Neural progenitor cell (in vitro differentiated cells): ENCODE results near the gene CYP2A7. TPM values are rescaled to one million over a fixed set of nuclear protein-coding genes. Genes with fewer than 3 reads are reported as not detected.
"Not testable (repeated sequence)": the region's sequence is repeated elsewhere in the genome, so short reads cannot be mapped to it uniquely, and the experiment has no call there.

ENCODE experiments used
- DNase-seq: peaks from one replicate; pipeline ENCODE4 v3.0.0-alpha.2; 2016; ENCODE audit warnings: low spot score
- H2AFZ ChIP-seq: fragments of 200-600 bp; sonication (generic); replicated peaks from 2 replicates; pipeline ENCODE4 v1.6.1; 2016; ENCODE audit warnings: antibody characterized with exemption
- H3F3A ChIP-seq: fragments of 200-600 bp; sonication (generic); 2 replicates; pipeline ENCODE4 v1.6.1; 2016; ENCODE audit warnings: antibody characterized with exemption, low read depth
- H3K27ac ChIP-seq: fragments of 200-600 bp; sonication (generic); 2 replicates; pipeline ENCODE4 v1.5.1; 2016; ENCODE audit warnings: mild to moderate bottlenecking
- H3K27me3 ChIP-seq: fragments of 200-600 bp; sonication (generic); 2 replicates; pipeline ENCODE4 v1.6.1; 2016; ENCODE audit warnings: mild to moderate bottlenecking, moderate library complexity
- H3K36me3 ChIP-seq: fragments of 200-600 bp; sonication (generic); 2 replicates; pipeline ENCODE4 v1.5.1; 2016
- H3K4me1 ChIP-seq: fragments of 200-600 bp; sonication (generic); 2 replicates; pipeline ENCODE4 v1.6.1; 2016; ENCODE audit warnings: mixed run types
- H3K4me2 ChIP-seq: fragments of 200-600 bp; sonication (generic); 2 replicates; pipeline ENCODE4 v1.6.1; 2016
- H3K4me3 ChIP-seq: fragments of 200-600 bp; sonication (generic); 2 replicates; pipeline ENCODE4 v1.5.1; 2016
- H3K79me2 ChIP-seq: fragments of 200-600 bp; sonication (generic); 2 replicates; pipeline ENCODE4 v1.6.1; 2016; ENCODE audit warnings: low read depth
- H3K9ac ChIP-seq: fragments of 200-600 bp; sonication (generic); 2 replicates; pipeline ENCODE4 v1.6.1; 2016
- H3K9me3 ChIP-seq: fragments of 200-600 bp; sonication (generic); 2 replicates; pipeline ENCODE4 v1.5.1; 2016; ENCODE audit warnings: low read depth
- H4K20me1 ChIP-seq: fragments of 200-600 bp; sonication (generic); 2 replicates; pipeline ENCODE4 v1.6.1; 2016; ENCODE audit warnings: low read depth
- H3K27ac Mint-ChIP-seq: 3 replicates; pipeline ENCODE4 v1.8.0; 2021; ENCODE audit warnings: mixed read lengths
- H3K27me3 Mint-ChIP-seq: 2 replicates; pipeline ENCODE4 v1.8.0; 2022; ENCODE audit warnings: low read depth, mild to moderate bottlenecking, inconsistent platforms, moderate library complexity, mixed read lengths; ENCODE audit not compliant: insufficient read depth
- H3K36me3 Mint-ChIP-seq: 3 replicates; pipeline ENCODE4 v1.8.0; 2021; ENCODE audit warnings: mixed read lengths
- H3K4me1 Mint-ChIP-seq: 3 replicates; pipeline ENCODE4 v1.8.0; 2021; ENCODE audit warnings: mixed read lengths
- H3K4me3 Mint-ChIP-seq: 3 replicates; pipeline ENCODE4 v1.8.0; 2021; ENCODE audit warnings: mild to moderate bottlenecking, moderate library complexity, mixed read lengths
- H3K9me3 Mint-ChIP-seq: 3 replicates; pipeline ENCODE4 v1.8.0; 2020; ENCODE audit warnings: mixed read lengths
- CTCF ChIP-seq: fragments of 200-600 bp; sonication (generic); IDR thresholded peaks from 2 replicates; pipeline ENCODE4 v1.5.1; 2017; ENCODE audit warnings: antibody characterized with exemption, mild to moderate bottlenecking
- EZH2 ChIP-seq: fragments of 200-600 bp; sonication (generic); IDR thresholded peaks from 2 replicates; pipeline ENCODE4 v1.6.1; 2017; ENCODE audit warnings: antibody characterized with exemption, mild to moderate bottlenecking, moderate library complexity
- EZH2phosphoT487 ChIP-seq: fragments of 200-600 bp; sonication (generic); IDR thresholded peaks from 2 replicates; pipeline ENCODE4 v1.6.1; 2017; ENCODE audit warnings: antibody characterized with exemption
- total RNA-seq: library from RNA; depleted of rRNA; stranded (reverse); fragments of >200 nt; gene quantifications from 2 replicates; pipeline ENCODE4 v1.2.3, GENCODE V29; 2015; ENCODE audit warnings: low replicate concordance

CYP2A7 gene
- total RNA-seq, 1 donor from 2014 or later: not detected

DNA sequence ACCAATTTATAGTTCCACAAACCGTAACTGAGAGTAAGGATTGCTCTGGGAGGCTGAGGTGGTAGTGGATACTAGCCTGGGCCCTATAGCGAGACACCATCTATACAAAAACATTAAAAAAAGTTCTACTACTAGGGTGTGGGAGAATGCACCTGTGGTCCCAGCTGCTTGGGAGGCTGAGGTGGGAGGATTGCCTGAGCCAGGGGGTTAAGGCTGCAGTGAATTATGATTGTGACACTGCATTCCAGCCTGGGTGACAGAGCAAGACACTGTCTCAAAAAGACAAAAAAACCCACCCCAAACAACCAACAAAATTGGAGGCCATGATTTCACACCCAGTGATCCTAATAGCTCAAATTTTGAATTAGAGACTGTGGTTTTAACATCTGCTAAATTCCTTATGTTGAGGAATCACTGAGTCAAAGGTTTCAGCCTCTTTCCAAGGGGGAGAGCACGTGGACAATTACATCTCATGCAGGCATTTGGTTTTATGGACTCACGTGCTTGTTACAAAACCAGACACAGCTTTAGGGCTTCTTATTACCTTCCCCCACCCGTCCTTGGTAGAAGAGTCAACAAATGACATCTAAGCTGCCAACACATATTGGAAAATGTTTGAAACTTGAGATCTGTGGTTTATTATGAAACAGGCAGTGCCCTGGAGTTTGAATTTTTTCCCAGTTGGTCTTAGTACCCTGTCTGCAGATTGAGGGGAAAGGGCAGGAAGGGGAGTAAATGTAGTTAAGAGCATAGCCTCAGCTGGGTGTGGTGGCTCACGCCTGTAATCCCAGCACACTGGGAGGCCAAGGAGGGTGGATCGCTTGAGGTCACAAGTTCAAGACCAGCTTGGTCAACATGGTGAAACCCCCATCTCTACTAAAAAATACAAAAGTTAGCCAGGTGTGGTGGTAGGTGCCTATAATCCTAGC, 50.3 kb downstream of the CYP2A7 start:
- Histone ChIP-seq H3K4me1 (no peaks in the 10 kb centered on the region), H3K27ac (no peak overlapping the region), H4K20me1 (no peaks in the 10 kb centered on the region), H3K27me3 (no peaks in the 10 kb centered on the region), H3K4me3 (no peak overlapping the region), H3K9me3 (no peaks in the 10 kb centered on the region), H3K4me2 (no peak overlapping the region), H3K79me2 (no peaks in the 10 kb centered on the region), H3F3A (no peaks in the 10 kb centered on the region), H3K9ac (no peak overlapping the region), H2AFZ (no peak overlapping the region), H3K36me3 (no peaks in the 10 kb centered on the region)
- no peak for TF ChIP-seq EZH2
- TF ChIP-seq CTCF: no peak
- no peak for TF ChIP-seq EZH2phosphoT487
- peaks cover 9% of the 10 kb centered on the region for H3K36me3 Mint-ChIP-seq
- no peaks in the 10 kb centered on the region for H3K9me3 Mint-ChIP-seq
- no peak overlapping the region for H3K4me3 Mint-ChIP-seq
- peaks cover 4% of the 10 kb centered on the region for H3K27me3 Mint-ChIP-seq
- H3K4me1 Mint-ChIP-seq: no peaks in the 10 kb centered on the region
- no peak for DNase-seq
- no peak overlapping the region for H3K27ac Mint-ChIP-seq

DNA sequence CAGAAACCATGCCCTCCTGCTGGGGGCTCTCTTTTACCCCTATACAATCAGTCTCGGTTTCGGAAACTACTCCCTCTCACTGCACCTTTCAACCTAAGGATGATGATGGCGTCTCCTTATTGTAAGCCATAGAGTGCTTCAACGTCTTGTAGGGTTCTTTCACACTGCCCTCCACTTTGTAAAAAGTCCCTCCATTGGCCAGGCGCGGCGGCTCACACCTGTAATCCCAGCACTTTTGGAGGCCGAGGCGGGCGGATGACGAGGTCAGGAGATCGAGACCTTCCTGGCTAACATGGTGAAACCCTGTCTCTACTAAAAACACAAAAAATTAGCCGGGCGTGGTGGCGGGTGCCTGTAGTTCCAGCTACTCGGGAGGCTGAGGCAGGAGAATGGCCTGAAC, 51.3 kb downstream of the CYP2A7 start:
- H3K27me3 ChIP-seq, H3K4me1 Mint-ChIP-seq, H3K27ac ChIP-seq, H3K4me2 ChIP-seq, H4K20me1 ChIP-seq, H3K9ac ChIP-seq, H3K4me3 Mint-ChIP-seq, H3K4me1 ChIP-seq, DNase-seq, H3K36me3 ChIP-seq, H2AFZ ChIP-seq, H3K27me3 Mint-ChIP-seq, H3F3A ChIP-seq, H3K9me3 ChIP-seq, H3K4me3 ChIP-seq, H3K9me3 Mint-ChIP-seq, H3K79me2 ChIP-seq, H3K27ac Mint-ChIP-seq: not testable (repeated sequence)
- peaks cover 12% of the 10 kb centered on the region for H3K36me3 Mint-ChIP-seq

GRCh38 chr19:40829205-40829604, 52.8 kb downstream of the CYP2A7 start:
- no peak overlapping the region for H3K4me3 Mint-ChIP-seq
- H3K9me3 Mint-ChIP-seq: no peaks in the 10 kb centered on the region
- H3F3A ChIP-seq: no peaks in the 10 kb centered on the region
- no peak overlapping the region for H3K27ac ChIP-seq
- DNase-seq: no peak
- no peak overlapping the region for H3K9ac ChIP-seq
- H3K36me3 Mint-ChIP-seq: peaks cover 12% of the 10 kb centered on the region
- H3K4me1 Mint-ChIP-seq: no peaks in the 10 kb centered on the region
- H3K79me2 ChIP-seq: no peaks in the 10 kb centered on the region
- no peaks in the 10 kb centered on the region for H3K36me3 ChIP-seq
- no peaks in the 10 kb centered on the region for H3K4me1 ChIP-seq
- H3K9me3 ChIP-seq: no peaks in the 10 kb centered on the region
- H2AFZ ChIP-seq: no peak overlapping the region
- no peaks in the 10 kb centered on the region for H4K20me1 ChIP-seq
- H3K4me3 ChIP-seq: no peak overlapping the region
- H3K27ac Mint-ChIP-seq: no peak overlapping the region
- H3K27me3 Mint-ChIP-seq: peaks cover 4% of the 10 kb centered on the region
- no peak overlapping the region for H3K4me2 ChIP-seq
- H3K27me3 ChIP-seq: no peaks in the 10 kb centered on the region
- no peak for TF ChIP-seq CTCF
- TF ChIP-seq EZH2phosphoT487: no peak
- no peak for TF ChIP-seq EZH2
